WTC11 (cell line): ENCODE results near the gene KRT40.

Source experiments
- ATF1 ChIP-seq: sonication (generic); formaldehyde crosslinking; IDR thresholded peaks from 2 replicates; pipeline ENCODE4 v1.8.1; 2023; ENCODE audit warnings: mild to moderate bottlenecking, moderate library complexity, missing genetic modification reagents
- CTCF ChIP-seq: fragments of 200-600 bp; IDR thresholded peaks from 2 replicates; pipeline ENCODE4 v1.8.0; 2022; ENCODE audit warnings: antibody characterized with exemption
- E2F4 ChIP-seq: sonication (generic); formaldehyde crosslinking; IDR thresholded peaks from 2 replicates; pipeline ENCODE4 v1.8.1; 2022; ENCODE audit warnings: low read depth, mild to moderate bottlenecking, moderate library complexity, missing genetic modification reagents, borderline replicate concordance
- ELF4 ChIP-seq: sonication (generic); formaldehyde crosslinking; IDR thresholded peaks from 2 replicates; pipeline ENCODE4 v1.8.1; 2022; ENCODE audit warnings: low read depth, mild to moderate bottlenecking, moderate library complexity, missing genetic modification reagents
- FOXK1 ChIP-seq: sonication (generic); formaldehyde crosslinking; IDR thresholded peaks from 2 replicates; pipeline ENCODE4 v1.8.0; 2022; ENCODE audit warnings: mild to moderate bottlenecking, moderate library complexity, missing genetic modification reagents
- NFATC4 ChIP-seq: fragments of 250-450 bp; sonication (Bioruptor Pico); IDR thresholded peaks from 2 replicates; pipeline ENCODE4 v1.9.0; 2021; ENCODE audit warnings: mild to moderate bottlenecking
- NFYB ChIP-seq: sonication (generic); formaldehyde crosslinking; conservative IDR thresholded peaks from 2 replicates; pipeline ENCODE4 v1.8.0; 2022; ENCODE audit warnings: low read depth, missing genetic modification reagents
- USF1 ChIP-seq: sonication (generic); formaldehyde crosslinking; IDR thresholded peaks from 2 replicates; pipeline ENCODE4 v1.8.0; 2022; ENCODE audit warnings: mild to moderate bottlenecking, missing genetic modification reagents
- USF2 ChIP-seq: sonication (generic); formaldehyde crosslinking; IDR thresholded peaks from 2 replicates; pipeline ENCODE4 v1.8.1; 2023; ENCODE audit warnings: mild to moderate bottlenecking, missing genetic modification reagents, moderate library complexity
- ZNF263 ChIP-seq: sonication (generic); formaldehyde crosslinking; IDR thresholded peaks from 2 replicates; pipeline ENCODE4 v1.8.1; 2022; ENCODE audit warnings: low read depth, mild to moderate bottlenecking, moderate library complexity, missing genetic modification reagents
- TF ChIP-seq, protein P1 (sequence below): sonication (generic); formaldehyde crosslinking; IDR thresholded peaks from 2 replicates; pipeline ENCODE4 v1.8.1; 2023; ENCODE audit warnings: mild to moderate bottlenecking, missing genetic modification reagents, moderate library complexity
- TF ChIP-seq, protein P2 (sequence below): sonication (generic); formaldehyde crosslinking; IDR thresholded peaks from 2 replicates; pipeline ENCODE4 v1.8.1; 2022; ENCODE audit warnings: mild to moderate bottlenecking, moderate library complexity, missing genetic modification reagents

- TF ChIP-seq USF2 (CRISPR knock-in tag) (no peak), CTCF (no peak), E2F4 (CRISPR knock-in tag) (no peak), FOXK1 (CRISPR knock-in tag) (no peak), USF1 (CRISPR knock-in tag) (no peak), ELF4 (CRISPR knock-in tag) (no peak), NFYB (CRISPR knock-in tag) (no peak), ZNF263 (CRISPR knock-in tag) (no peak), NFATC4 (no peak), ATF1 (CRISPR knock-in tag) (no peak)
- TF ChIP-seq, protein P1, sequence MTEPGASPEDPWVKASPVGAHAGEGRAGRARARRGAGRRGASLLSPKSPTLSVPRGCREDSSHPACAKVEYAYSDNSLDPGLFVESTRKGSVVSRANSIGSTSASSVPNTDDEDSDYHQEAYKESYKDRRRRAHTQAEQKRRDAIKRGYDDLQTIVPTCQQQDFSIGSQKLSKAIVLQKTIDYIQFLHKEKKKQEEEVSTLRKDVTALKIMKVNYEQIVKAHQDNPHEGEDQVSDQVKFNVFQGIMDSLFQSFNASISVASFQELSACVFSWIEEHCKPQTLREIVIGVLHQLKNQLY (CRISPR knock-in tag): no peak
- TF ChIP-seq, protein P2, sequence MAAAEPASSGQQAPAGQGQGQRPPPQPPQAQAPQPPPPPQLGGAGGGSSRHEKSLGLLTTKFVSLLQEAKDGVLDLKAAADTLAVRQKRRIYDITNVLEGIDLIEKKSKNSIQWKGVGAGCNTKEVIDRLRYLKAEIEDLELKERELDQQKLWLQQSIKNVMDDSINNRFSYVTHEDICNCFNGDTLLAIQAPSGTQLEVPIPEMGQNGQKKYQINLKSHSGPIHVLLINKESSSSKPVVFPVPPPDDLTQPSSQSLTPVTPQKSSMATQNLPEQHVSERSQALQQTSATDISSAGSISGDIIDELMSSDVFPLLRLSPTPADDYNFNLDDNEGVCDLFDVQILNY (CRISPR knock-in tag): no peak
Observed at GRCh38 chr17:40945414-40945813, 38.7 kb downstream of the KRT40 start.
